NCI-H524 treated with DMSO at 0.1 percent for 48 hours (cell line): ENCODE results near the gene PUDP.
"Not testable (repeated sequence)": the region's sequence is repeated elsewhere in the genome, so short reads cannot be mapped to it uniquely, and the experiment has no call there.

Source experiments
- DNase-seq: peaks from one replicate; lab custom pipeline; 2025; lab: John Stamatoyannopoulos, UW

Gene PUDP

GRCh38 chrX:7109049-7109531 is 38.9 kb downstream of the PUDP start:
- no peak for DNase-seq

DNA sequence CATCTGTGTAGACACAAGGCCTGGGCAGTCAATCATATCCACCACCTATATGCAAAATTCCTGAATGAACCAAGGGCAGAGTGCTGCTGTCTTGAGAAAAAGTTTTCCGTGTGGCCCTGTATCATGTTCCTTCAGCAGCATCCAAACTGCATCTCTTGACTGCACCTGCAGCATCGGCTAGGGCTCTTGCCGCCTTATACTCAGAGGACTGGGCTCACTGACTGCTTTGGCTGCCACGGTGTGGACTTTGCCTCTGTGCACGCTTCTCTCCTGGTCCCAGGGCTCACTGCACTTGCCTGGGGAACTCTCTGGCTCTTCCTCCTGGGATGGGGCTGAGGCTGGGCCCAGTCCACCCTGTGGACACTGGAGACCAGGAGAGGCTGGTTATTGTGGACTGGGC is 39.9 kb downstream of the PUDP start:
- DNase-seq, result no peak

DNA sequence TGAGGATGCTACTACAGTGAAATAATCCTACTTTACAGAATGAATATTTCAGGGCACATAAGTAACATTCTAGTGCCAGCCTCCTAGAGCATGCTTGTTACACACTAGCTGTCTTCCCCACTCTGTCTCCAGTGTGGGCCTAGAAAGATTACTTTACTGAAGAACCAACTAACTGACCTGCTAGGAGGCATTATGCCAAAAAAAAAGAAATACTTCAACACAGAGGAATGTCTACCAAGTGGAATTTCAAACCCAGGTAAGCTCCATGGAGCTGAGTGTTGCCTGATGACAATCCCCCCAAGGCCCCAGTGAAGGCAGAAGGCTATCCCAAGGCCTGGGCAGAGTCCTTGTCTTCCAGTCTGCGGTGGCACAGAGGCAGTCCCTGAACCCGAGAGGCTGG is 41.3 kb downstream of the PUDP start:
- DNase-seq, result no peak

DNA sequence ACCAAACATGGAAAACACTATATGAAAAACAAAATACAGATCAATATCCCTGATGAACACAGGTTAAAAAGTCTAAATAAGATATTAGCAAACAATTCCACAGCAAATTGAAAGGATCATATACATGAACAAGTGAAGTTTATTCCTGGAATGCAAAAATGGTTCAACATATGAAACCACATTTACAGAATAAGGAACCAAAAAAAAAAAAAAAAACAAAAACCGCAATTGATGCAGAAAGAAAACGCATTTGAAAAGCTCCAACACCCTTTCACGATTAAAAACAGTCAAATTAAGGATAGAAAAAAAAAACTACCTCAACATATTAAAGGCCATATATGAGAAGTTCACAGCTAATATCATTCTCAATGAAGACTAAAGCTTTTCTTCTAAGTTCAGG is 45.8 kb downstream of the PUDP start:
- DNase-seq, result no peak

GRCh38 chrX:7100022-7100421 is 47.9 kb downstream of the PUDP start:
- DNase-seq, result no peak

DNA sequence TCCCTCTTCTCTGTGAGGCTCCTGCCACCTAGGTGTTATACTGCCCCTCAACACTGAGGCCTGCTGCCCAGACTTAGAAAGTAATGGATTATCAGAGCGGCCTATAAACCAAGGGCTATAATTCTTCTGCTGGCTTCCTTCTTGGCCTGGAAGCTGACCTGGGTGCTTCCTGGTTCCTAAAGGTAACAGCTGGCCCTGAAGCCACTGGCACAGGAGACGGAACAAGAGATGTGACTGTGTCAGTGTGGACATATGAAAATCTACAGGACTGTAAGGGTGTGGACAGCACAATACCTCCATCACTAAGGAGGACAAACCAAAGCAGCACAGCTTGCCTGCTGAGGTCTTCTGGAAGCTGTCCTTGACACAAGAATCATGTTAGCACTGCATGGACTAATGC is 52.3 kb downstream of the PUDP start:
- not testable (repeated sequence) for DNase-seq

DNA sequence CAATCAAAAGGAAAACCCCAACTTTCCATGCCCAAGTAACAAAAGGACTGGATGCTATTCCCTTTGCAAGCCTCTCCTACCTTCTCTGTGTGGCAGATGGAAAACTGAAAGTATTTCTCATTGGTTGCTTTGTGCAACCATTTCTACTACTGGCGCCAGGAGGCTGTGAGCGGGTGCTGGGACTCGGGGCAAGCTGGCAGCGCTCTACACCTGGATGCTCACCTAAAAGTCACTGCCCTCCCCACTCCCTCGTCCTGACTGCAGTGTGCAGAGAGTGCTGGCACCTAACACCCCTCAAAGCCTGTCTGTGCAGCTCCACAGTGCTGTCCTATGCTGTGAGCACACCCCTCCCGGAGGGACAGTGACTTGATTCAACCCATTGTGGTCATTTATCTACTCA is 54.6 kb downstream of the PUDP start:
- no peak for DNase-seq

DNA sequence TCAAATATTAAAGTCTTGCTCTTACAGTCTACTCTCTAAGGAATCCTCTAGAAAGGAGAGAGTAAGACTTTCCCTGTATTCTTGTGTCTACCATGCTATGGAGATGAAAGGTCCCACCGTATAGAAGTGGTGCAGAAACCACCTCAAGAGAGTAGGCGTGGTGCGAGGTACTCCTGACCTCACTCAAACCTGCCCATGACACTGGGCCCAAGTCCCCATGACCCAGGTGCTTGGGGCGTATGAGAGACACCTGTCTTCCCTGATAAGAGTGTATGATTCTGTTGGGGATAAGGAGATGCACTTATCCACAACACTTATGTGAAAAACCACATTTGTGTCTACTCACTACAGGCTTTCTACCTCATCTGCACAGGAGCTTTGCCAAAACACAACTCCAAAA is 55.4 kb downstream of the PUDP start:
- DNase-seq, result no peak

DNA sequence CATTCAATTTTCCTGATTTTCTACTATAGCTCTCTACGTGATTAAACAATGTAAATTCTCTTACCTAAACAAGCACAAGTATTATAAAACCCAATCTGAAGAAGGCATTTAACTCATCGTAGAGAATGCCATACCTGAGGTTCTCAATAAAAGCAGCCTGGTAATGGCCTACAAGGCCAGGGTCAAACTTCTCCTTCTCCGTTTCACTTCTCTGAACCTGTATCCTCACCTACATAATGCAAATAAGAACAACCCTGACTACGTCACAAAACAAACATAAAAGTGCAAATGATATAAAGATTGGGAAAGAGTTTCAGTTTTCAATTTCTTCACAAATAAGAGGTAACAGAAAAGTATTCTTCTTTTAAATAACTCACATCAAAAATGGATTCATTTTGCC is 56.0 kb downstream of the PUDP start:
- DNase-seq, result no peak

GRCh38 chrX:7090641-7091040 is 57.3 kb downstream of the PUDP start:
- DNase-seq, result no peak

DNA sequence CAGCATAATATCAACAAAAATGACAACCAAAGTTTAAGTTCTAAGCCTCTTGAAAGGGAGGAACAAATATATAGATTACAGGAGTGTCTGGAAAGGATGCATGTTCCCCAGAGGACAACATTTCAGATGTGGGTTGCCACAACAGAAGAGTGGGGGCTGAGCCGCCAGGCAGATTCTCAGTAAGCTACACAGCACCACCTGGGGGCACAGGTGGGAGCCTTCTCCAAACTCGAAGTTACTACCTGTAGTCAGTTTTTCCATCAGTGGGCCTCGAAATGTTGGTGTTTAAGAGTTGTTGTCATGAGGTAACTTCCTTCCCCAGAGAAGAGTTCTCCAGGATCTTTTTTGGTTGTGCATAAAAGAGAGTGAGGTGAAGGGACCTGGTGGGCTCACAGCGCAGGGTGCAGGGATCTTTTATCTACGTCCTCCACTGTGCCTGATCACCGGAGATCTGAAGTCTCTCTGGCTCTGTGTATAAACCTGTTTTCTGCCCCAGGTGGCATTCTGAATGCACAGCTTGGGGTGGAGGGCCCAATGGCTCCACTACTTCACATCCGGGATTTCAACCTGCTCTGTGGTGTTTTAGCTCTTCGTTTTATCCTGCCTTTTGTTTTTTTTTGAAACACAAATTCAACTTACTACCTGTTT is 58.9 kb downstream of the PUDP start:
- no peak for DNase-seq

DNA sequence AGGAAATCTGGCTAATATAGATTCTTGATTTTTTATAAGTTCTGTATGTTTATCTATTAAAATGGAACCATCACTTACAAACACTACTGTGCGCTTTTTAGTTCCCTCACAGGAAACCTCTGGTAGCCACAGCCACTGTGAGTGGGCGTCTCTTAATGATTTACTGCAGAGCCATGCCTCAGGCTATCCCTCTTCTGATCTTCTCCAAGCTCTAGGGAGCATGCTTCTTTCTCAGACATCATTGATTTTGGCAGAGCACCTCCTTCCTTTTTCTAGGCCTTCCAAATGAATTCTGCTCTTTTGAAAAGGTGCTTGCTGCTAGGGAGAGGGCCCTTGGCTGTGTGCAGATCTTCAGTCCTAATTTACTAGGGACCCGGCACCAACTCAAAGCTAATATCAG is 61.6 kb downstream of the PUDP start:
- no peak for DNase-seq

- no peak for DNase-seq
Measured at GRCh38 chrX:7085879-7086278, 62.1 kb downstream of the PUDP start.

- no peak for DNase-seq
Measured at GRCh38 chrX:7084841-7085240, 63.1 kb downstream of the PUDP start.

GRCh38 chrX:7083468-7084396 is 64.2 kb downstream of the PUDP start:
- no peak for DNase-seq

GRCh38 chrX:7083021-7083420 is 64.9 kb downstream of the PUDP start:
- no peak for DNase-seq

- no peak for DNase-seq
Measured at GRCh38 chrX:7082556-7082955, 65.4 kb downstream of the PUDP start.

- DNase-seq, result no peak
Measured at GRCh38 chrX:7077241-7078230, 70.4 kb downstream of the PUDP start.

DNA sequence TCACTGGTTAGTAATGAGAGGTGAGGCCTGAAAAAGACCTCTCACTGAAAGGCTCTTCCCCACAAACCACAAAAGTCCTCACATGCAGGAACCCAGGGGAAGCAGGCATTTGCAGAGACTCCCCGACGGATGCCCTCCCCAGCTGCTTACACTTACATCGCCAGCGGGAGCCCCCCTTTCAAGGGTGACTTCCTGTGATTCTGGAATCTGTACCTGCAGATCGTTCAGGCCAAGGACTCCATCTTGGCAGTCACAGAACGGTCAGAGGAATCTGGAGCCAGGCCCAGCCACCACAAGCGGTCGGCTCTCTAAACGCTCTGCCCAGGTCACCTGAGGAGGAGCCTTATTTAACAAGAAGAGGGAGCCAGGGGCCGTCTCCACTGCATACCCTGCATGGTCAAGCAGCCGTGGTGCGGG is 71.7 kb downstream of the PUDP start:
- DNase-seq, result no peak

DNA sequence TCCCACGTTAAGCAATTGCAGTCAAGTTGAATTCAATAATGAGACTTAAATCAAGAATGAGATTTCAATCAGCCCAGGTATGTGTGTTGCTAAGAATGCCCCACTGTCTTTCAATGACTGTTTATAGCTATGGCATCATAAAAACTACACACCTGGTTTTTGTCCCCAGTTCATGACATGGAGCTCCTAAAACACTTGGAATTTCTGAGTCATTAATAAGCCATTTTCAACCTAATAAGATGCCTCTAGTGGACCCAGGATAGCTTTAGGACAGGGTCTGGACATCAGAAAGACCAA is 73.1 kb downstream of the PUDP start:
- no peak for DNase-seq

GRCh38 chrX:7074148-7074907 is 73.6 kb downstream of the PUDP start:
- no peak for DNase-seq

- DNase-seq, result no peak
Measured at GRCh38 chrX:7073336-7073735, 74.6 kb downstream of the PUDP start.
